Uterus (tissue), 2 donors: ENCODE measurements around the gene VSIG1.

ENCODE experiments used
- CTCF ChIP-seq, 4 experiments: fragments of 200-600 bp in 2 of 4; fragments of 450-650 bp in 2 of 4; sonication (generic) in 2 of 4; IDR thresholded peaks; one replicate each; pipeline ENCODE4 v1.5.1; 2016 to 2019; ENCODE audit warnings: antibody characterized with exemption in 4 of 4, mild to moderate bottlenecking in 2 of 4, moderate library complexity in 1 of 4
- POLR2A ChIP-seq, 2 donors: fragments of 450-650 bp; IDR thresholded peaks; one replicate each; pipeline ENCODE4 v1.6.1; 2016; ENCODE audit warnings: antibody characterized with exemption in 2 of 2, mild to moderate bottlenecking in 1 of 2, moderate library complexity in 1 of 2

DNA sequence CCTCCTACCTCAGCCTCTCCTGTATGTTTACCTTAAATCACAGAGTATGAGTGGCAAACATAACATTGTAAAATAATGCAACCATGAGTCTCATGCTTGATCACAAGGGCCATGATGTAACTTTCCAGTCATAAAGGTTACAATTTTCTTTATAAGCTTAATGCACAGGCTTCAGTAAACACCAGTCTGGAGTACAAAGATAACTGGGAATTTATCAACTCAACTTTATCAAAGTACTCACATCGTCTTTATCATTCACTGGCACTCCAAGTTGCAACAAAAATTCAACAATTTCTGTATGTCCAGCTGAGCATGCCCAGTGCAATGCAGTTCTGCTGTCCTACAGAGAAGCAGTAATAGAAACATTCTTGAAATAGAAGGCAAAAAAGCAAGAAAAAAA lies 43.6 kb downstream of the VSIG1 start:
- TF ChIP-seq CTCF (IDR thresholded peaks at IDR 0.05), result no peak
- no peak for TF ChIP-seq POLR2A (IDR thresholded peaks at IDR 0.05)
